Endothelial cell (in vitro differentiated cells): Measurements from ENCODE around the gene MAP2K5. TPM values are rescaled to one million over a fixed set of nuclear protein-coding genes. Genes with fewer than 3 reads are reported as not detected.

Experiments
- DNase-seq: peaks from one replicate; pipeline ENCODE4 v3.0.0; 2021; ENCODE audit warnings: low spot score
- H3K27ac Mint-ChIP-seq: one replicate; pipeline ENCODE4 v1.8.0; 2021; ENCODE audit warnings: mixed read lengths, inconsistent platforms; ENCODE audit not compliant: unreplicated experiment
- H3K27me3 Mint-ChIP-seq: one replicate; pipeline ENCODE4 v1.8.0; 2021; ENCODE audit warnings: mild to moderate bottlenecking, moderate library complexity, mixed read lengths, inconsistent platforms; ENCODE audit not compliant: unreplicated experiment
- H3K36me3 Mint-ChIP-seq: one replicate; pipeline ENCODE4 v1.8.0; 2021; ENCODE audit warnings: mild to moderate bottlenecking, low read depth, mixed read lengths, inconsistent platforms; ENCODE audit not compliant: unreplicated experiment
- H3K4me1 Mint-ChIP-seq: one replicate; pipeline ENCODE4 v1.8.0; 2021; ENCODE audit warnings: mild to moderate bottlenecking, mixed read lengths, inconsistent platforms; ENCODE audit not compliant: unreplicated experiment
- H3K4me3 Mint-ChIP-seq: one replicate; pipeline ENCODE4 v1.8.0; 2021; ENCODE audit warnings: mild to moderate bottlenecking, mixed read lengths, inconsistent platforms; ENCODE audit not compliant: unreplicated experiment
- H3K9me3 Mint-ChIP-seq: one replicate; pipeline ENCODE4 v1.8.0; 2021; ENCODE audit warnings: mixed read lengths, inconsistent platforms; ENCODE audit not compliant: unreplicated experiment
- total RNA-seq: library from RNA; stranded (reverse); fragmentation: NEBNext Ultra II Directional; extraction: Animal tissue kit (Norgen Biotek cat#: 25700); gene quantifications from one replicate; pipeline ENCODE4 v1.2.1, GENCODE V29; 2021; ENCODE audit not compliant: unreplicated experiment
- TF ChIP-seq, protein P1 (sequence below): fragments of 200-600 bp; sonication (generic); IDR thresholded peaks from one replicate; pipeline ENCODE4 v1.5.0; 2021; ENCODE audit warnings: antibody characterized with exemption; ENCODE audit not compliant: unreplicated experiment

The MAP2K5 gene
- total RNA-seq, 1 donor from 2014 or later = 22.2 TPM

DNA sequence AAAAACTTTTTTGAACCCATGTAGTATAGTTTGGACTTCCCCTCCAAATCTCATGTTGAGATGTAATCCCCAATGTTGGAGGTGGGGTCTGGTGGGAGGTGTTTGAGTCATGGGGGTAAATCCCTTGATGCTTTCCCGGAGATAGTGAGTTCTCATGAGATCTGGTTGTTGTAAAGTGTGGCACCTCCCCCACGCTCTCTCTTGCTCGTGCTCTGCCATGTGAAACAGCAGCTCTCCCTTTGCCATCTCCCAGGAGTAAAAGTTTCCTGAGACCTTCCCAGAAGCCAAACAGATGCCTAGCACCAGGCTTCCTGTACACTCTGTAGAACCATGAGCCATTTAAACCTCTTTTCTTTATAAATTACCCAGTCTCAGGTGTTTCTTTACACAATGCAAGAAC is 313.3 kb downstream of the MAP2K5 start:
- Mint-ChIP-seq H3K27ac (no peak overlapping the region), H3K4me1 (peaks cover 10% of the 10 kb centered on the region), H3K4me3 (no peak overlapping the region), H3K9me3 (no peaks in the 10 kb centered on the region), H3K27me3 (no peaks in the 10 kb centered on the region), H3K36me3 (no peaks in the 10 kb centered on the region)
- DNase-seq = no peak
- TF ChIP-seq, protein P1, sequence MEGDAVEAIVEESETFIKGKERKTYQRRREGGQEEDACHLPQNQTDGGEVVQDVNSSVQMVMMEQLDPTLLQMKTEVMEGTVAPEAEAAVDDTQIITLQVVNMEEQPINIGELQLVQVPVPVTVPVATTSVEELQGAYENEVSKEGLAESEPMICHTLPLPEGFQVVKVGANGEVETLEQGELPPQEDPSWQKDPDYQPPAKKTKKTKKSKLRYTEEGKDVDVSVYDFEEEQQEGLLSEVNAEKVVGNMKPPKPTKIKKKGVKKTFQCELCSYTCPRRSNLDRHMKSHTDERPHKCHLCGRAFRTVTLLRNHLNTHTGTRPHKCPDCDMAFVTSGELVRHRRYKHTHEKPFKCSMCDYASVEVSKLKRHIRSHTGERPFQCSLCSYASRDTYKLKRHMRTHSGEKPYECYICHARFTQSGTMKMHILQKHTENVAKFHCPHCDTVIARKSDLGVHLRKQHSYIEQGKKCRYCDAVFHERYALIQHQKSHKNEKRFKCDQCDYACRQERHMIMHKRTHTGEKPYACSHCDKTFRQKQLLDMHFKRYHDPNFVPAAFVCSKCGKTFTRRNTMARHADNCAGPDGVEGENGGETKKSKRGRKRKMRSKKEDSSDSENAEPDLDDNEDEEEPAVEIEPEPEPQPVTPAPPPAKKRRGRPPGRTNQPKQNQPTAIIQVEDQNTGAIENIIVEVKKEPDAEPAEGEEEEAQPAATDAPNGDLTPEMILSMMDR = no peak

Other genes starting within 250 kb of the MAP2K5 start
- gene C15orf61, start 21.6 kb upstream of the MAP2K5 start, total RNA-seq = 4.5 TPM